ENCODE data around the gene LMF1.
"Not testable (repeated sequence)": the region's sequence is repeated elsewhere in the genome, so short reads cannot be mapped to it uniquely, and the experiment has no call there.

The LMF1 gene

DNA sequence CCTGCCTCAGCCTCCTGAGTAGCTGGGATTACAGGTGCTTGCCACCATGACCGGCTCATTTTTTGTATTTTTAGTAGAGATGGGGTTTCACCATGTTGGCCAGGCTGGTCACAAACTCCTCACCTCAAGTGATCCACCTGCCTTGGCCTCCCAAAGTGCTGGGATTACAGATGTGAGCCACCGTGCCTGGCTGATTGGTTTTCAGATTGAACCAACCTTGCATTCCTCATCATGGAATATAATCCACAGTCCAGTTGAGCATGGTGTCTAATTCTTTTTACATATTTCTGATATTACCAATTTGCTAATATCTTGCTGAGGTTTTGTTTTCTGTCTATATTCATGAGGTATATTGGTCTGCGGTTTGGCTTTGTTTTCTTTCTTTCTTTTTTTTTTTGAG lies 134.0 kb downstream of the LMF1 start:
- H3K27ac Mint-ChIP-seq; DNase-seq (ENCODE audit: low spot score); H3K36me3 Mint-ChIP-seq (ENCODE audit: low read depth); H3K4me3 Mint-ChIP-seq; H3K4me1 Mint-ChIP-seq (ENCODE audit: low read depth); H3K27me3 Mint-ChIP-seq (ENCODE audit: low read depth): not testable (repeated sequence)
- peaks cover 14% of the 10 kb centered on the region for H3K9me3 Mint-ChIP-seq

DNA sequence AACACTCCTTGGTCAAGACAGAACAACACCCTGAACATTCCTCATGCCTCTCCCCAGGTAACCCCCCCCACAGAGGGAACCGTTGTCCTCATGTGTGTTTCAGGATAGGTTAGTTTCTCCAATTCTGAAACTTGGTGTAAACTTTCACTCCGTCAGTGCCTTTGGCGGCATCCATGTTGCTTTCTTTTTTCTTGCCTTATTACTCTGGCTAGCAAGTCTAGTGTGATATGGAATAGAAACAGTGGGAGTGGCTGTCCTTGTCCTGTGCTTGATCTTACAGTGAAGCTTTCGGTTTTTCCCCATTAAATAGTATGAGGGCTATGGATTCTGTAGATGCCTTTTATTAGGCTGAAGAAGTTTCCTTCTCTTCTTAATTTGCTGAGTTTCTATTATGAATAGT lies 134.6 kb downstream of the LMF1 start:
- Mint-ChIP-seq H3K27ac (no peak overlapping the region), H3K9me3 (peaks cover 14% of the 10 kb centered on the region), H3K4me1 (ENCODE audit: low read depth) (no peaks in the 10 kb centered on the region), H3K27me3 (ENCODE audit: low read depth) (no peaks in the 10 kb centered on the region), H3K36me3 (ENCODE audit: low read depth) (no peaks in the 10 kb centered on the region), H3K4me3 (no peak overlapping the region)
- DNase-seq (ENCODE audit: low spot score): no peak

DNA sequence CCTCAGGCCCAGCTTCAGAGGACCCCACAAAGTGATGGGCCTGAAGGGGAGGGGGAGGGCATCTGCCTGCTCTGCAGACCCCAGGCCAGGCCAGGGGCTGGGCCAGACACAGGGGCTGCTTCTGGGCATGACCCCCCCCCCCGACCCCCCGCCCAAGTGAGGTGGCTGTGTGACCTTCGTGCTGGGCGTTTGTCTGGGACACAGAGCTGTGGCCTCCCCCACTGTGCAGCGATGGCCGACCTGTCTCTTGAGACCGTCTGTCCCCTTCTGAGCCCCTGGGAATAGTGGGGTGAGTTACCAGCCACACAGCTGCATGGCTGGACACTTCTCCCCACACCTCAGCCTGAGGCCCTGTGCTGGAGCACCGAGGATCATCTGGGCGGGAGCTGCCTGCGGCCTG lies 135.4 kb downstream of the LMF1 start:
- no peaks in the 10 kb centered on the region for H3K27me3 Mint-ChIP-seq (ENCODE audit: low read depth)
- no peak overlapping the region for H3K4me3 Mint-ChIP-seq
- peaks cover 14% of the 10 kb centered on the region for H3K9me3 Mint-ChIP-seq
- no peak overlapping the region for H3K27ac Mint-ChIP-seq
- no peaks in the 10 kb centered on the region for H3K4me1 Mint-ChIP-seq (ENCODE audit: low read depth)
- H3K36me3 Mint-ChIP-seq (ENCODE audit: low read depth): no peaks in the 10 kb centered on the region
- DNase-seq (ENCODE audit: low spot score): no peak

DNA sequence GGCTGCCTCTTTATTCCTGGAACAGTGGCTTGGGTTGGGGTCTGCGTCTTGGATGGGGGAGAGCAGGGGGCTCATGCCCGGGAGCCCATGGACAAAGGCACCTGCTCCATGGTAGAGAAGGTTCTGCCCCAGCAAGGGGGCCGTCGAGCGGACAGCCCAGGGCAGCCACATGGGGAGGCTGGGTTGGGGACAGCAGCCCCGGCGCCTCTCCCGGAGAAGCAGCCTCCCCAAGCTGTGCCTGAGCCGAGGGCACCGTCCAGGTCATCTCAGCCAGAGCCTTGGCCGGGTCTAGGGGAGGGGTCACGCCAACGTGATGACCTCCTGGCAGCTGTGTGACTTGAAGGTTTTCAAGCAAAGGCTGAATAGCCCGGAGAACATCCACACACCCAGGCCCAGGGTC lies 137.4 kb downstream of the LMF1 start:
- Mint-ChIP-seq H3K9me3 (peaks cover 14% of the 10 kb centered on the region), H3K27ac (no peak overlapping the region), H3K4me3 (no peak overlapping the region), H3K36me3 (ENCODE audit: low read depth) (no peaks in the 10 kb centered on the region), H3K4me1 (ENCODE audit: low read depth) (no peaks in the 10 kb centered on the region), H3K27me3 (ENCODE audit: low read depth) (no peaks in the 10 kb centered on the region)
- no peak for DNase-seq (ENCODE audit: low spot score)

DNA sequence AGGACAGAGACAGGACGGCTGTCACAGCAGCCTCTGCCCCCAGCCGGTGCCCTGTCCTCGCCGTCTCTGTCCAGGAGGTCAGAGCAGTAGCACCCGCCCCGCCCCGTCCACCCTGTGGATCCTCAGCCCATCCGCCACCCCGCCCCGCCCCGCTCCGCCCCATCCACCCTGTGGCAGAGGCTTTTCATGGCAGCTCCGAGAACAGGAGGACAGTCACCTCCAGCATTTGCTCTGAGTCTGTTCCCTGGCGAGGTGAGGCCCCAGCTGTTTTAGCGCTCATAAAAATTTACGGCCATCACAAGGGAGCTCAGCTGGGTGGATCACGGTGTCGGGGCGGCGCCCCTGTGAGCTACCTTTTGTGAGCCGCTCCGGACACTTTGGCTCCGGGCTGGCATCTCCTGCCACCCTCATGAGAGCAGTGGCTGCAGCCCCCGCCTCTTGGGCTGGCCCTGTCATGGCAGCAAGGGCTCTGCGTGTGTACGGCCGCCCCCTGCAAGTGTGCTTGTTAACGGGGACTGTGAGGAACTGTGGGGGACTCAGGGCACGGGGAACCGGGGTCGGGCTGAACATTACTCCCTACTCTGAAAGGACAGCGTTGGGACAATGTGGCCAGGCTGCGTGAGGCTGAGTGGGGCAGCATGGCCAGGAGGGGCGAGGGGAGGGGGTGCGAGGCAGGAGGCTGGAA lies 138.0 kb downstream of the LMF1 start:
- H3K9me3 Mint-ChIP-seq: peaks cover 10% of the 10 kb centered on the region
- no peak overlapping the region for H3K4me3 Mint-ChIP-seq
- no peak overlapping the region for H3K27ac Mint-ChIP-seq
- H3K36me3 Mint-ChIP-seq (ENCODE audit: low read depth): no peaks in the 10 kb centered on the region
- no peaks in the 10 kb centered on the region for H3K4me1 Mint-ChIP-seq (ENCODE audit: low read depth)
- no peaks in the 10 kb centered on the region for H3K27me3 Mint-ChIP-seq (ENCODE audit: low read depth)
- no peak for DNase-seq (ENCODE audit: low spot score)

DNA sequence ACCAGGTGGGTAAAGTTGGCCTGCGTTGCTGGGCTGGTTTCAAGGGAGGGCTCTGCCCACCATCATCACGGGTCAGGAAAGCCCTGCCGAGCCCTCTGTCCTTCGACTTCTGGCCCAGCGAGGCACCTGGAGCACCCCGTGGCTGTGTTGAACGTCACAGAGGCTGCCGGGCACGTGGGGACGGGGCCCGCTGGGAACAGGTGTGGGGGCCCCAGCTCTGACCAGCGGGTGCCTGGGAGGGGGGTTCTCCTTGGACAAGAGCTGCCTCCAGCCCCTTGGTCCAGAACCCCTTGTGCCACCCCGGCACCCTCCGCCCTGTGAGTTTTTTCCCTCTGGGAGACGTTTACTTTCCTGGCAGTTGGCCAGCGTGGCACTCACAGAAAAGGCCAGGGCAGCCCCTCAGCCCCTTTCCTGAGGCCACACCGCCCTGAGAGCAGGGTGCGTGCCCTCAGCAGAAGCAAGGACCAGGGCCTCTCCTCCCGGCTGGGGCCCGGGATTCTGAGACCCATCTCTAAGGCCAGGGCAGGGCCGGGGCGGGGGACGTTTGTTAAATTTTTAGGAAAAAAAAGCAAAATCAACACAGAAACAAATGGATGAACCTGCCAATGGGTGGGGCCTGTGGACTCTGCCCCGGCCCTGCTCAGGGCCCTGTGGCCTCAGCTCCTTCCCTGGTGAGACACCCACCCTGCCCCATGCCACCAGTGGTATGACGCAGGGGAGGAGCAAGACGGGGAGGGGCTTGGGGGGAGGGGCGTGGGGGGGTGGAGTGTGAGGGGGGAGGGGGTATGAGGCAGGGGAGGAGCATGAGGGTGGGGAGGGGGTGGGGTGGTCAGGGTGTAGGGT lies 139.0 kb downstream of the LMF1 start:
- H3K36me3 Mint-ChIP-seq (ENCODE audit: low read depth): no peaks in the 10 kb centered on the region
- H3K27ac Mint-ChIP-seq: no peak overlapping the region
- DNase-seq (ENCODE audit: low spot score): no peak
- H3K9me3 Mint-ChIP-seq: peaks cover 7% of the 10 kb centered on the region
- H3K4me3 Mint-ChIP-seq: no peak overlapping the region
- no peaks in the 10 kb centered on the region for H3K27me3 Mint-ChIP-seq (ENCODE audit: low read depth)
- H3K4me1 Mint-ChIP-seq (ENCODE audit: low read depth): no peaks in the 10 kb centered on the region

DNA sequence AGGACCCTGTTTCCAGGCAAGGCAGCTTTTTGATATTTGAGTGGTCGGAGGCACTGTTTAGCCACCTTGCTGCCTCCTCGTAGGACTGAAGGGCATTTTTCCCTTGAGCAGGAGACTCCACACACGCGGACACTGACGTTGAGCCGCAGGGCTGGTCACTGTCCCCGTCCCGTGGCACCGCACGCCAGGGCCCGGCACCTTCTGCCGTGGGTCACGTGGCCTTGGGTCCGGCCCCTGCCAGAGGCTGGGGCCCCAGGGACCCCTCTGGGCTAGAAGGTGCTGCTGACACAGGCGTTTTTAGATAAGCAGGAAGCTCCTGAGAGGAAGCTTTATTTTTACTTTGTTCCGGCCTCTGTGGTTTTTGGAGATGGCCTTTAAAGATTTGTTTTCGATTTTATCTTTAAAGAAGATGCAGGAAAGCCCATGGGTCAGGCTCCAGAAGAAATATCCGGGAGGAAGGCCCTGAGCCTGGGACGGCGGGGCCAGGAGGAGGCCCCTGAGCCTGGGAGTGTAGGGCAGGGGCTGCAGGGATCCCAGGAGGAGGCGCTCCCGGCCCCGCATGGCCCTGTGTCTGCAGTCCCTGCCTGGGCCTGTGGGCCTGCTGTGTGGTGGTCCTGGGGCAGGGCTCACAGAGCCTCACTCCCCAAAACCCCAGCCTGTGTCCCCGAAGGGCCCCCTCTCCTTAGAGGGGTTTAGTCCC lies 139.8 kb downstream of the LMF1 start:
- Mint-ChIP-seq H3K4me1 (ENCODE audit: low read depth) (no peaks in the 10 kb centered on the region), H3K27ac (no peak overlapping the region), H3K27me3 (ENCODE audit: low read depth) (no peaks in the 10 kb centered on the region), H3K9me3 (no peaks in the 10 kb centered on the region), H3K4me3 (no peak overlapping the region), H3K36me3 (ENCODE audit: low read depth) (no peaks in the 10 kb centered on the region)
- no peak for DNase-seq (ENCODE audit: low spot score)

DNA sequence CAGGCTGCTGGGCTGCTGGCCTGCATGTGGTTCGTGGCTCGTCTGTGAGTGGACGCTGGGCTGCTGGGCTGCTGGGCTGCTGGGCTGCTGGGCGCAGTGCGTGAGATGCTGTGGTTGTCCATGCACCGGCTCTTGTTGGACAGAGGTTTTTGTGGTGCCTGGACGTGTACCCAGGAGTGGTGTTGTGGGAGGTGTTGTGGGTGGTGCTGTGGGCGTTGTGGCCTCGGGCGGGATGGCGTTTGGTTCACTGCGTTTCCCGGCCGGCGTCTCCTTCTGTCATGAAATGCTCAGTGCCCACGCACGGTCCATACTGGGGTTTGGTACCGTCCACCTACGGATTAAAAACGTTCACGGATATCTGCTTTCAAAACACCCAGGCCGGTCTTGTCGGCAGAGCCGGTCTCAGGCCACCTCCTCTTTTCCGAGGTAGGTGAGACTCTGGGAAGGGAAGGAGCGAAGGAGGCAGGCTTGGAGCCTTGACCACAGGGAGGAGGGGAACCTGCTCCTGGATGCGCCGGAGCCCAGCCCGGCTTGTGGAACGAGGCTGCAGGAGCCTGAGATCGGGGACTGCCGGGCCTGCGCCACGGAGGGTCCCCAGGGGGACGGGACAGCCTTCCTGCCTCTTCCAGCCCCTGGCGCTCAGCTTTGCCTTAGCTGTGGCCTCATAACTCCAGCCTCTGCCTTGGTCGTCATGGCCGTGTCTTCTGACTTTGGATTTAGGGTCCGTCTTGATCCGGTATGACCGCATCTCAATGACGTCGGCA lies 140.5 kb downstream of the LMF1 start:
- no peaks in the 10 kb centered on the region for H3K36me3 Mint-ChIP-seq (ENCODE audit: low read depth)
- H3K27ac Mint-ChIP-seq: no peak overlapping the region
- H3K9me3 Mint-ChIP-seq: no peaks in the 10 kb centered on the region
- H3K27me3 Mint-ChIP-seq (ENCODE audit: low read depth): no peaks in the 10 kb centered on the region
- no peaks in the 10 kb centered on the region for H3K4me1 Mint-ChIP-seq (ENCODE audit: low read depth)
- no peak for DNase-seq (ENCODE audit: low spot score)
- no peak overlapping the region for H3K4me3 Mint-ChIP-seq

DNA sequence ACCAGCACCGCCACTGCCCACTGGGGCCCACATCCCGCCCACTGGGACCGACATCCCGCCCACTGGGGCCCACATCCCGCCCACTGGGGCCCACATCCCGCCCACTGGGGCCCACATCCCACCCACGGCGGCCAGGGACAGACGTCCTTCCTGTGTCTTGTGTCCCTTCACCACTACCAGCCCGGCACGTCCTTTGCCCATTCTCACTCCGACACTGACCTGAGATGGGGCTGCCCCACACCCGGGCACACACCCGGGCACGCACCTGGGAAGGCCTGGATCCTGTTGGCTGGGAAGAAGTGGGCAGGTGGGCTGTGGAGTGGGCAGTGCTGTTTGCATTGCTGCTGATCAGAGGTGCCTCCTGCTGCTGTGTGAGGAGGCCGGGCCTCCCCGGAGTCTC lies 141.9 kb downstream of the LMF1 start:
- no peak overlapping the region for H3K27ac Mint-ChIP-seq
- no peaks in the 10 kb centered on the region for H3K36me3 Mint-ChIP-seq (ENCODE audit: low read depth)
- DNase-seq (ENCODE audit: low spot score): no peak
- no peaks in the 10 kb centered on the region for H3K27me3 Mint-ChIP-seq (ENCODE audit: low read depth)
- H3K9me3 Mint-ChIP-seq: no peaks in the 10 kb centered on the region
- H3K4me1 Mint-ChIP-seq (ENCODE audit: low read depth): no peaks in the 10 kb centered on the region
- no peak overlapping the region for H3K4me3 Mint-ChIP-seq

DNA sequence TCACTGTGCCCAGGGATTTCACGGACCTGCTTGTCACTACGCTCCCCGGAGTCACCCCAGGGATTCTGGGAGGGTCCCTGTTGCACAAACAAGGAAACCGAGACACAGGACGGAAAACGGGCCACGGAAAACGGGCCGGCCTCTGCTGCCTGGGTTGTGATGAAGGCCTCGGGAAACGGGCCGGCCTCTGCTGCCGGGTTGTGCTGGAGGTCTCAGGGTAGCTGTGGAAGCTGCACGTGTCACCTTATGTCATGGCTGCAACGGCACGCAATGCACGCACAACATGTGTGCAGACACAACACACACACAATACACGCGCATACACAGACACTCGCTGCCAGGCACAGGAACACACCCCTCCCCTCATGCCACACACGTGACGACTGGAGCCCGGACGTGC lies 143.3 kb downstream of the LMF1 start:
- no peaks in the 10 kb centered on the region for H3K27me3 Mint-ChIP-seq (ENCODE audit: low read depth)
- no peak for DNase-seq (ENCODE audit: low spot score)
- H3K27ac Mint-ChIP-seq: no peak overlapping the region

DNA sequence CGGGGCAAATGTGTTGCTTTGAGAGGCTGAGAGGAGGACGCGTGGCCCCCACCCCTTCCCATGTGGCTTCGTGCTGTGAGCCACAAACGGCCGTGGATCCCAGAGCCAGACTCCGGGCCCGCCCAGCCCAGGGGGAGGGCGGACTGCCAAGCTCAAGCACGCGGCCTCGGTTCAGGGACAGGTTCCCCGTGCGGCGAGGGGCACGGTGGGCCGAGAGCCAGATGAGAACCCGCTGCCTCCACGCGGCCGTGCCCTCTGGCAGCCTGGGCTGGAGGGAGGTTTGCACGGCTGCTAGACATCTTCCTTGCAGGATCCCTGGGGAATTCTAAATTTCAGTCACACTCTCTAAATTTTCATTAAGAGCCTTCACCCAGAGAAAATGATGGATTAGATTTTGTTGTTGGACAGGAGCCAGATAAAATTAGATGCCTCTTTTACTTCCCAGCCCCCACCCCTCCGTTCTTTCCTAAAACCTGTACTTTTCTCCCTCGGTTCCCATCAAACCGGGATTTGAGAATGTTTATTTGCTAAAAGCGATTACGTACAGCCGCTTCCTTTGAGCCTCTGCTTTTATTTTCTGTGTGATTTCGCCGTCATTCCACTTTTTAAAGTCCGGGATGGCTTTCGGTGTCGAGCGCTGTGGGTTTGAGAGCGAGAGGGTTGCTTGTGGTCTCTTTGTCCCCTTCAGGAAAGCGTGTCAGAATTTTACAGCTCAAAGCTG lies 145.3 kb downstream of the LMF1 start:
- Mint-ChIP-seq H3K4me1 (ENCODE audit: low read depth) (no peaks in the 10 kb centered on the region), H3K9me3 (no peaks in the 10 kb centered on the region)

More for the DNA sequence above, 143.3 kb downstream of the LMF1 start:
- Mint-ChIP-seq H3K9me3 (no peaks in the 10 kb centered on the region), H3K4me1 (ENCODE audit: low read depth) (no peaks in the 10 kb centered on the region), H3K36me3 (ENCODE audit: low read depth) (no peaks in the 10 kb centered on the region), H3K4me3 (no peak overlapping the region)

DNA sequence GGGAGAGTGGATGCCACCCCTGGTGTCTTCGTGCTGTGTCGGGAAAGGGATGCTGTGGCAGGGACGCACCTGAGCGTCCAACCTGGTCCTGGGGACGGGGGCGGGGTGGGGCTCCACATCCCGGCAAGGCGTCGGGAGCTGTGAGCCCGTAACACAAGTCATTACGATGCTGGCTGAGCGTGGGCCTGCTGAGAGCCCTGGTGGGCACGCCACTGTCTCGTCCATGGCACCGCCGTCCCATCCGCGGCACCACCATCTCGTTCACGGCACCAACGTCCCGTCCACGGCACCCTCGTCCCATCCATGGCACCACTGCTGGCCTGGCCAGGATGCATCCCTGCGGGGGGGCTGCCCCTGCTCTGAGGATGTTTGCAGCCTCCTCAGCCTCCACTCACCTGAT lies 146.2 kb downstream of the LMF1 start:
- no peaks in the 10 kb centered on the region for H3K9me3 Mint-ChIP-seq
- H3K4me3 Mint-ChIP-seq: no peak overlapping the region
- DNase-seq (ENCODE audit: low spot score): no peak
- peaks cover 5% of the 10 kb centered on the region for H3K4me1 Mint-ChIP-seq (ENCODE audit: low read depth)
- no peaks in the 10 kb centered on the region for H3K36me3 Mint-ChIP-seq (ENCODE audit: low read depth)
- H3K27ac Mint-ChIP-seq: no peak overlapping the region
- H3K27me3 Mint-ChIP-seq (ENCODE audit: low read depth): no peaks in the 10 kb centered on the region

More for the DNA sequence above, 145.3 kb downstream of the LMF1 start:
- Mint-ChIP-seq H3K27me3 (ENCODE audit: low read depth) (no peaks in the 10 kb centered on the region), H3K4me3 (no peak overlapping the region), H3K36me3 (ENCODE audit: low read depth) (no peaks in the 10 kb centered on the region), H3K27ac (no peak overlapping the region)
- no peak for DNase-seq (ENCODE audit: low spot score)

DNA sequence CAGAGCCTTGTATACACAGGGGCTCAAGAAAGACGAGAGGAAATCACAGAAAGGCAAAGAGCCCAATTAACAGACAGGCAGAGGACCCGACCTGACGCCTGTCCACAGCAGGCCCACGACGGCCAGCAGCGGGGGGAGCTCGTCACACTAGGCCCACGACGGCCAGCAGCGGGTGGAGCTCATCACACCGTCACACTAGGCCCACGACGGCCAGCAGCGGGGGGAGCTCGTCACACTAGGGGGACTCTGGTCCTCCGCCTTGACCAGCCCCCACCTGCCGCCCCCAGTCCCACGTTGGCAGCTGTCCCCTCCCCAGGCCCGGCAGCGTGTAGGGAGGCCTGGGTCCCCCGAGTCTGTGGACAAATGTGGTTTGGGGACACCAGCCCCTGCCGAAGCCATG lies 146.6 kb downstream of the LMF1 start:
- Mint-ChIP-seq H3K27ac (no peak overlapping the region), H3K27me3 (ENCODE audit: low read depth) (no peaks in the 10 kb centered on the region), H3K4me3 (no peak overlapping the region), H3K4me1 (ENCODE audit: low read depth) (peaks cover 9% of the 10 kb centered on the region), H3K36me3 (ENCODE audit: low read depth) (no peaks in the 10 kb centered on the region), H3K9me3 (no peaks in the 10 kb centered on the region)
- DNase-seq (ENCODE audit: low spot score): no peak
